SK-N-MC (cell line): ENCODE results near the gene AP4S1.
A peak's percentile ranks its signal among the peaks of the same experiment; 100 is the strongest.

Experiments used
- DNase-seq: peaks from one replicate; pipeline ENCODE4 v3.0.0-alpha.2; 2011; ENCODE audit warnings: low read depth, low spot score
- H3K27ac ChIP-seq: fragments of 200-600 bp; sonication (generic); 2 replicates; pipeline ENCODE4 v1.5.1; 2016; ENCODE audit warnings: mixed run types
- H3K36me3 ChIP-seq: fragments of 200-600 bp; sonication (generic); 2 replicates; pipeline ENCODE4 v1.6.1; 2017; ENCODE audit warnings: antibody characterized with exemption, low read length, mixed read lengths; ENCODE audit not compliant: insufficient read depth
- H3K4me3 ChIP-seq: fragments of 200-600 bp; sonication (generic); 2 replicates; pipeline ENCODE4 v1.5.1; 2016
- H3K9ac ChIP-seq: fragments of 200-600 bp; sonication (generic); 2 replicates; pipeline ENCODE4 v1.8.0; 2017; ENCODE audit warnings: mixed run types, mixed read lengths; ENCODE audit not compliant: insufficient read length
- H3K9me3 ChIP-seq: fragments of 200-600 bp; sonication (generic); 2 replicates; pipeline ENCODE4 v1.6.1; 2017; ENCODE audit warnings: low read depth, mild to moderate bottlenecking, antibody characterized with exemption, low read length, moderate library complexity, mixed read lengths
- EZH2 ChIP-seq: fragments of 200-600 bp; sonication (generic); IDR thresholded peaks from one replicate; pipeline ENCODE4 v1.6.1; 2017; ENCODE audit warnings: antibody characterized with exemption
- FOXP2 ChIP-seq: optimal IDR thresholded peaks from 2 replicates; pipeline ENCODE3; 2011; ENCODE audit warnings: mild to moderate bottlenecking, moderate library complexity; ENCODE audit not compliant: insufficient read depth; ENCODE audit errors: extremely low read length, control extremely low read depth
- POLR2AphosphoS5 ChIP-seq: IDR thresholded peaks from 2 replicates; pipeline ENCODE4 v1.6.1; 2012; ENCODE audit warnings: mild to moderate bottlenecking, low read depth, low read length, borderline replicate concordance

Gene AP4S1

GRCh38 chr14:31127690-31128089 is 102.2 kb downstream of the AP4S1 start:
- no peak overlapping the region for H3K9ac ChIP-seq
- no peak overlapping the region for H3K27ac ChIP-seq
- H3K4me3 ChIP-seq, result no peak overlapping the region
- peaks cover 64% of the 10 kb centered on the region for H3K36me3 ChIP-seq
- TF ChIP-seq FOXP2, result no peak
- TF ChIP-seq EZH2, result no peak
- no peak for TF ChIP-seq POLR2AphosphoS5
- no peaks in the 10 kb centered on the region for H3K9me3 ChIP-seq
- DNase-seq, result no peak

- no peak for DNase-seq
- no peak overlapping the region for H3K9ac ChIP-seq
- H3K4me3 ChIP-seq, result no peak overlapping the region
- H3K9me3 ChIP-seq, result no peaks in the 10 kb centered on the region
- TF ChIP-seq EZH2 (no peak), POLR2AphosphoS5 (no peak), FOXP2 (no peak)
- peaks cover 62% of the 10 kb centered on the region for H3K36me3 ChIP-seq
- 0 out of 2 replicates have a peak overlapping the region, but pooled peaks have one; percentile 12 for H3K27ac ChIP-seq
These were observed 103.4 kb downstream of the AP4S1 start for GRCh38 chr14:31128601-31129526.

- H3K9ac ChIP-seq, result no peak overlapping the region
- no peak overlapping the region for H3K27ac ChIP-seq
- TF ChIP-seq EZH2, result no peak
- no peak for TF ChIP-seq FOXP2
- no peak for TF ChIP-seq POLR2AphosphoS5
- H3K9me3 ChIP-seq, result no peaks in the 10 kb centered on the region
- DNase-seq, result no peak
- no peak overlapping the region for H3K4me3 ChIP-seq
- H3K36me3 ChIP-seq, result peaks cover 74% of the 10 kb centered on the region
These were observed 107.7 kb downstream of the AP4S1 start for GRCh38 chr14:31133133-31133532.

GRCh38 chr14:31137214-31137889 is 111.9 kb downstream of the AP4S1 start:
- no peak overlapping the region for H3K27ac ChIP-seq
- no peak overlapping the region for H3K9ac ChIP-seq
- no peak overlapping the region for H3K4me3 ChIP-seq
- peaks cover 74% of the 10 kb centered on the region for H3K36me3 ChIP-seq
- no peak for DNase-seq
- no peaks in the 10 kb centered on the region for H3K9me3 ChIP-seq
- TF ChIP-seq POLR2AphosphoS5 (no peak), FOXP2 (no peak), EZH2 (no peak)

DNA sequence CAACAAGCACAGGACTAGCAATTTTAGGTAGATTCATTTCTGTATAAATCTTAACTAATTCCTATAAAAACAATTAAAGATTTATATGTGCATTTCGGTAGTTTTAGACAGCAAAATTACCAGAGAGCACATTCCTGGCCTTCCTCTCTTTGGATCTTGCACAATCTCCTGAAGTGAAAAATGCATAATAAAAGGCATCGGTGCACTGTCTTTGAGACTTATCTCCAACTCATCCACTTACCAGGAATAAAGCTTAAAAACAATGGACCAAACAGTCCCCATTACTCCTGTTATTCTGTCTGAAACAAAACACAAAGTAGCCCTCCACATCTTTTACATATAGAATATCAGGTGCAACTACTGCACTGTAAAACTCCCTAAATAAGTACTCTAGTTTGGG is 112.9 kb downstream of the AP4S1 start:
- TF ChIP-seq EZH2 (no peak), FOXP2 (no peak)
- no peak overlapping the region for H3K27ac ChIP-seq
- H3K9ac ChIP-seq, result no peak overlapping the region
- H3K36me3 ChIP-seq, result peaks cover 70% of the 10 kb centered on the region
- no peak for DNase-seq
- H3K4me3 ChIP-seq, result no peak overlapping the region
- no peaks in the 10 kb centered on the region for H3K9me3 ChIP-seq

GRCh38 chr14:31139301-31139847 is 113.9 kb downstream of the AP4S1 start:
- Histone ChIP-seq H3K9me3 (no peaks in the 10 kb centered on the region), H3K27ac (no peak overlapping the region), H3K4me3 (no peak overlapping the region), H3K9ac (no peak overlapping the region), H3K36me3 (peaks cover 71% of the 10 kb centered on the region)
- TF ChIP-seq FOXP2, result no peak
- no peak for DNase-seq

- no peak for TF ChIP-seq EZH2
- TF ChIP-seq FOXP2, result no peak
- TF ChIP-seq POLR2AphosphoS5, result no peak
- no peaks in the 10 kb centered on the region for H3K9me3 ChIP-seq
- DNase-seq, result no peak
- peaks cover 74% of the 10 kb centered on the region for H3K36me3 ChIP-seq
- H3K4me3 ChIP-seq, result no peak overlapping the region
- no peak overlapping the region for H3K9ac ChIP-seq
- H3K27ac ChIP-seq, result no peak overlapping the region
These were observed 117.1 kb downstream of the AP4S1 start for GRCh38 chr14:31142455-31143087.
